CD4-positive, alpha-beta T cell treated with Interleukin-4 for 4 hours (primary cell): ENCODE measurements around the gene KATNB1.

Source experiments
- DNase-seq: peaks from one replicate; pipeline ENCODE4 v3.0.0-alpha.2; 2020

KATNB1 gene

GRCh38 chr16:57735755-57736418 lies at the start of gene KATNB1:
TSS of gene KATNB1 (plus strand) at chr16:57735770. CDS start at chr16:57737244, 1,474 bp downstream.
- no peak for DNase-seq

GRCh38 chr16:57686577-57686976 lies 49.0 kb upstream of the KATNB1 start:
- no peak for DNase-seq

GRCh38 chr16:57687363-57687929 lies 48.1 kb upstream of the KATNB1 start:
- DNase-seq, result no peak

GRCh38 chr16:57688487-57688986 lies 47.0 kb upstream of the KATNB1 start:
- DNase-seq, result no peak

- DNase-seq, result no peak
Observed at GRCh38 chr16:57688987-57689761, 46.4 kb upstream of the KATNB1 start.

GRCh38 chr16:57689762-57690558 lies 45.6 kb upstream of the KATNB1 start:
- DNase-seq, result peak; percentile 15

GRCh38 chr16:57690782-57691471 lies 44.6 kb upstream of the KATNB1 start:
- DNase-seq, result no peak

- no peak for DNase-seq
Observed at GRCh38 chr16:57692636-57693035, 42.9 kb upstream of the KATNB1 start.

- no peak for DNase-seq
Observed at GRCh38 chr16:57693550-57693949, 42.0 kb upstream of the KATNB1 start.

- DNase-seq, result no peak
Observed at GRCh38 chr16:57694231-57694724, 41.3 kb upstream of the KATNB1 start.

GRCh38 chr16:57694725-57695679 lies 40.6 kb upstream of the KATNB1 start, which contains the start of gene DRC7:
TSS of gene DRC7 (plus strand) at chr16:57694806. CDS start at chr16:57697950, 3,144 bp downstream.
- peak; percentile 13 for DNase-seq

- DNase-seq, result no peak
Observed at GRCh38 chr16:57695680-57696069, 39.9 kb upstream of the KATNB1 start.

GRCh38 chr16:57696240-57696639 lies 39.3 kb upstream of the KATNB1 start:
- no peak for DNase-seq

- no peak for DNase-seq
Observed at GRCh38 chr16:57697896-57698537, 37.6 kb upstream of the KATNB1 start.

- DNase-seq, result no peak
Observed at GRCh38 chr16:57698812-57699405, 36.7 kb upstream of the KATNB1 start.

- no peak for DNase-seq
Observed at GRCh38 chr16:57699481-57699880, 36.1 kb upstream of the KATNB1 start.

- DNase-seq, result no peak
Observed at GRCh38 chr16:57699899-57700298, 35.7 kb upstream of the KATNB1 start.

- no peak for DNase-seq
Observed at GRCh38 chr16:57700781-57701551, 34.6 kb upstream of the KATNB1 start.

- no peak for DNase-seq
Observed at GRCh38 chr16:57701759-57702371, 33.7 kb upstream of the KATNB1 start.
